Esophagus squamous epithelium (tissue), 5 donors: ENCODE results near the gene CFTR. TPM values are rescaled to one million over a fixed set of nuclear protein-coding genes. Genes with fewer than 3 reads are reported as not detected.

Source experiments
- DNase-seq: peaks from one replicate; lab custom pipeline; 2025; lab: John Stamatoyannopoulos, UW
- H3K27ac ChIP-seq, 4 donors: fragments of 200-600 bp; sonication (generic); one replicate each; pipeline ENCODE4 v1.5.1; 2016 to 2019; ENCODE audit warnings: mild to moderate bottlenecking in 1 of 4
- H3K27me3 ChIP-seq, 4 donors: fragments of 200-600 bp; sonication (generic); 1 replicate in 3 of 4; 2 replicates in 1 of 4; pipeline versions ENCODE4 v1.5.1 to v1.6.0; 2017 to 2021; ENCODE audit warnings: antibody characterized with exemption in 1 of 4
- H3K36me3 ChIP-seq, 3 donors: fragments of 200-600 bp; sonication (generic); one replicate each; pipeline ENCODE4 v1.5.1; 2016 to 2019
- H3K4me1 ChIP-seq, 3 donors: fragments of 200-600 bp; sonication (generic); one replicate each; pipeline ENCODE4 v1.5.1; 2017 to 2019
- H3K4me3 ChIP-seq, 4 donors: fragments of 200-600 bp; sonication (generic); 1 replicate in 3 of 4; 2 replicates in 1 of 4; pipeline ENCODE4 v1.5.1; 2016 to 2019; ENCODE audit warnings: mild to moderate bottlenecking in 2 of 4, moderate library complexity in 1 of 4
- H3K9me3 ChIP-seq, 3 donors: fragments of 200-600 bp; sonication (generic); one replicate each; pipeline ENCODE4 v1.5.1; 2016 to 2019
- POLR2A ChIP-seq, 4 donors: fragments of 450-650 bp; IDR thresholded peaks; one replicate each; pipeline ENCODE4 v1.6.1; 2017; ENCODE audit warnings: antibody characterized with exemption in 4 of 4, mild to moderate bottlenecking in 4 of 4, moderate library complexity in 3 of 4
- WGBS, 2 donors: methylation state at CpG; one replicate each; pipeline ENCODE4 v1.1.5; 2018; 5-methylcytosine and 5-hydroxymethylcytosine counted together
- intact Hi-C: fragments of 100-400 bp; cut with DNase I; formaldehyde crosslinking; loops from one replicate; pipeline ENCODE4 v1.15.0; 2022
- total RNA-seq, 4 donors: library from RNA; depleted of rRNA; stranded (reverse); fragments of >200 nt; gene quantifications; one replicate each; pipeline ENCODE4 v1.1.0, GENCODE V29; 2016
- TF ChIP-seq, protein P1 (sequence below), 6 experiments: fragments of 450-650 bp in 4 of 6; fragments of 200-600 bp in 2 of 6; sonication (generic) in 2 of 6; IDR thresholded peaks; one replicate each; pipeline ENCODE4 v1.5.1; 2016 to 2019; ENCODE audit warnings: antibody characterized with exemption in 6 of 6, mild to moderate bottlenecking in 4 of 6, moderate library complexity in 4 of 6
- donor health status: DM: yes; HTN: yes; CAD: no.

CFTR gene
- total RNA-seq, 4 donors from 2014 or later: 0.38 to 2.1 (median 0.99) TPM; not detected in 1

GRCh38 chr7:117621075-117621618 lies 141.3 kb downstream of the CFTR start:
- WGBS, 2 donors: 16 to 29% methylated on average over 2 of the region's 2 CpGs
- intact Hi-C loops: no loop called here
- H3K27me3 ChIP-seq: no peaks in the 10 kb centered on the region
- H3K9me3 ChIP-seq: no peaks in the 10 kb centered on the region
- H3K27ac ChIP-seq: no peak overlapping the region
- no peak for DNase-seq
- H3K4me3 ChIP-seq: no peak overlapping the region
- no peak for TF ChIP-seq POLR2A (IDR thresholded peaks at IDR 0.05)
- TF ChIP-seq, protein P1, sequence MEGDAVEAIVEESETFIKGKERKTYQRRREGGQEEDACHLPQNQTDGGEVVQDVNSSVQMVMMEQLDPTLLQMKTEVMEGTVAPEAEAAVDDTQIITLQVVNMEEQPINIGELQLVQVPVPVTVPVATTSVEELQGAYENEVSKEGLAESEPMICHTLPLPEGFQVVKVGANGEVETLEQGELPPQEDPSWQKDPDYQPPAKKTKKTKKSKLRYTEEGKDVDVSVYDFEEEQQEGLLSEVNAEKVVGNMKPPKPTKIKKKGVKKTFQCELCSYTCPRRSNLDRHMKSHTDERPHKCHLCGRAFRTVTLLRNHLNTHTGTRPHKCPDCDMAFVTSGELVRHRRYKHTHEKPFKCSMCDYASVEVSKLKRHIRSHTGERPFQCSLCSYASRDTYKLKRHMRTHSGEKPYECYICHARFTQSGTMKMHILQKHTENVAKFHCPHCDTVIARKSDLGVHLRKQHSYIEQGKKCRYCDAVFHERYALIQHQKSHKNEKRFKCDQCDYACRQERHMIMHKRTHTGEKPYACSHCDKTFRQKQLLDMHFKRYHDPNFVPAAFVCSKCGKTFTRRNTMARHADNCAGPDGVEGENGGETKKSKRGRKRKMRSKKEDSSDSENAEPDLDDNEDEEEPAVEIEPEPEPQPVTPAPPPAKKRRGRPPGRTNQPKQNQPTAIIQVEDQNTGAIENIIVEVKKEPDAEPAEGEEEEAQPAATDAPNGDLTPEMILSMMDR (IDR thresholded peaks at IDR 0.05): no peak
- H3K36me3 ChIP-seq: no peaks in the 10 kb centered on the region
- H3K4me1 ChIP-seq: no peaks in the 10 kb centered on the region

DNA sequence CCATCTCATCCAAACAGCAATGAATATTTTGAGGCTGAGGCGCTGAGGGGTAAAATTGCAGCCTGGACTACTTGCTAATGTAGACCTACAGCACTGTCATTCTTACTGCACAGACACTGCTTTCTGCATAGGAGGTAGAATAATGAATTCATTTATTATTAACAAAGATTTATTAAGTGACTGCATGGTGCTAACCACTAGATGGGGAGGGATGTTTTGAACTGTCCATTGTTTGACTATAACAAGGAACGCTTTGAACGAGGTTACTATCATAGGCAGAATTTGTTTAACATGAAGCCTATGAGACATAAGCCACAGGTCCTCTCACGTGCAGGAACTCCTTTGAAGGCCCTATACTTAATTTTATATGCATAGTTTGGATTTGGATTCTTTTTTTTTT lies 143.8 kb downstream of the CFTR start:
- no peak for TF ChIP-seq POLR2A (IDR thresholded peaks at IDR 0.05)
- TF ChIP-seq, protein P1 (IDR thresholded peaks at IDR 0.05): no peak
- H3K27me3 ChIP-seq: no peaks in the 10 kb centered on the region
- no peak overlapping the region for H3K27ac ChIP-seq
- 72 to 75% methylated on average over 4 of the region's 4 CpGs for WGBS, 2 donors
- DNase-seq: no peak
- H3K36me3 ChIP-seq: no peaks in the 10 kb centered on the region
- intact Hi-C loops: no loop called here
- H3K4me1 ChIP-seq: no peaks in the 10 kb centered on the region
- no peaks in the 10 kb centered on the region for H3K9me3 ChIP-seq
- H3K4me3 ChIP-seq: no peak overlapping the region

- TF ChIP-seq POLR2A (IDR thresholded peaks at IDR 0.05): no peak
- TF ChIP-seq, protein P1 (IDR thresholded peaks at IDR 0.05): no peak
- no peaks in the 10 kb centered on the region for H3K36me3 ChIP-seq
Measured at GRCh38 chr7:117630501-117630900, 150.7 kb downstream of the CFTR start.

GRCh38 chr7:117630907-117631564 lies 151.2 kb downstream of the CFTR start:
- Histone ChIP-seq H3K27me3 (no peaks in the 10 kb centered on the region), H3K4me3 (no peak overlapping the region), H3K36me3 (no peaks in the 10 kb centered on the region), H3K27ac (no peak overlapping the region), H3K4me1 (no peaks in the 10 kb centered on the region), H3K9me3 (no peaks in the 10 kb centered on the region)
- 83 to 100% methylated on average over 1 of the region's 1 CpG for WGBS, 2 donors
- no peak for TF ChIP-seq POLR2A (IDR thresholded peaks at IDR 0.05)
- TF ChIP-seq, protein P1 (IDR thresholded peaks at IDR 0.05): no peak
- intact Hi-C loops: no loop called here
- DNase-seq: no peak

More at GRCh38 chr7:117630501-117630900, 150.7 kb downstream of the CFTR start:
- Histone ChIP-seq H3K27me3 (no peaks in the 10 kb centered on the region), H3K9me3 (no peaks in the 10 kb centered on the region), H3K4me3 (no peak overlapping the region), H3K27ac (no peak overlapping the region), H3K4me1 (no peaks in the 10 kb centered on the region)
- intact Hi-C loops: no loop called here
- no peak for DNase-seq
- WGBS, 2 donors: 58 to 68% methylated on average over 4 of the region's 4 CpGs

DNA sequence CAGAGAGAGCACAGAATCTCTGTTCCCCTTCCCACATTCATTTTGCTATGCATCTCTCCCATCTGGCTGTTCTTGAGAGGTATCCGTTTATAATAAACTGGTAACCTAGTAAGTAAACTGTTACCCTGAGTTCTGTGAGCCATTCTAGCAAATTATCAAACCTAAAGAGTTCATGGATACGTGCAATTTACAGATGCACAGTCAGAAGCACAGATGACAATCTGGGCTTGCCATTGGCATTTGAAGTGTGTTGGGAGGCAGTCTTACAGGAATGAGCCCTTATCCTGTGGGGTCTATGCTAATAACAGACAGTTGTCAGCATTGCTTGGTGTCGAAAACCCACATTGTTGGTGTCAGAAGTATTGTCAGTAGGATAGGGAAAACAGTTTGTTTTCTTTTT lies 151.8 kb downstream of the CFTR start:
- intact Hi-C loops: no loop called here
- Histone ChIP-seq H3K36me3 (no peaks in the 10 kb centered on the region), H3K4me1 (no peaks in the 10 kb centered on the region), H3K27ac (no peak overlapping the region), H3K4me3 (no peak overlapping the region), H3K9me3 (no peaks in the 10 kb centered on the region), H3K27me3 (no peaks in the 10 kb centered on the region)
- TF ChIP-seq, protein P1 (IDR thresholded peaks at IDR 0.05): no peak
- TF ChIP-seq POLR2A (IDR thresholded peaks at IDR 0.05): no peak
- 90 to 97% methylated on average over 3 of the region's 3 CpGs for WGBS, 2 donors
- DNase-seq: no peak
